DND-41 (cell line): Measurements from ENCODE around the gene PSMD8.
"Not testable (repeated sequence)": the region's sequence is repeated elsewhere in the genome, so short reads cannot be mapped to it uniquely, and the experiment has no call there.

Source experiments
- ATAC-seq: fragments of 200-7000 bp; cut with Tn5 transposase; 3 replicates; pipeline ENCODE4 v1.9.1; 2021; ENCODE audit warnings: low read depth; ENCODE audit not compliant: insufficient read depth
- DNase-seq: peaks from one replicate; pipeline ENCODE4 v3.0.0-alpha.2; 2020
- H2AFZ ChIP-seq: 2 replicates; pipeline ENCODE4 v1.6.0; 2012; ENCODE audit warnings: low read depth, low read length
- H3K27ac ChIP-seq: 2 replicates; pipeline ENCODE4 v1.5.1; 2012; ENCODE audit warnings: low read length, inconsistent platforms
- H3K27me3 ChIP-seq: fragments of 200-600 bp; sonication (generic); 2 replicates; pipeline ENCODE4 v1.6.0; 2012; ENCODE audit warnings: low read length, mild to moderate bottlenecking, inconsistent platforms; ENCODE audit not compliant: insufficient read depth, poor library complexity
- H3K36me3 ChIP-seq: 2 replicates; pipeline ENCODE4 v1.5.1; 2012; ENCODE audit warnings: low read length, inconsistent platforms; ENCODE audit not compliant: insufficient read depth
- H3K4me1 ChIP-seq: 2 replicates; pipeline ENCODE4 v1.5.1; 2012; ENCODE audit warnings: mild to moderate bottlenecking, low read length; ENCODE audit not compliant: insufficient read depth
- H3K4me2 ChIP-seq: 2 replicates; pipeline ENCODE4 v1.6.0; 2012; ENCODE audit warnings: mild to moderate bottlenecking, moderate library complexity, low read length, inconsistent platforms; ENCODE audit not compliant: insufficient read depth
- H3K4me3 ChIP-seq, 2 experiments: fragments of 200-600 bp in 1 of 2; shearing (Covaris generic) in 1 of 2; 2 replicates each; pipeline ENCODE4 v1.5.1; 2012 to 2016; ENCODE audit warnings: inconsistent platforms in 2 of 2, low read length in 2 of 2, mild to moderate bottlenecking in 2 of 2, low read depth in 1 of 2, moderate library complexity in 1 of 2
- H3K79me2 ChIP-seq: 2 replicates; pipeline ENCODE4 v1.6.0; 2012; ENCODE audit warnings: low read length, inconsistent platforms; ENCODE audit not compliant: insufficient read depth
- H3K9ac ChIP-seq: 2 replicates; pipeline ENCODE4 v1.6.0; 2012; ENCODE audit warnings: low read depth, mild to moderate bottlenecking, inconsistent platforms, low read length, moderate library complexity
- H3K9me3 ChIP-seq: 2 replicates; pipeline ENCODE4 v1.5.1; 2012; ENCODE audit warnings: low read length, moderate library complexity, mild to moderate bottlenecking, inconsistent platforms; ENCODE audit not compliant: insufficient read depth, severe bottlenecking
- H4K20me1 ChIP-seq: 2 replicates; pipeline ENCODE4 v1.6.0; 2012; ENCODE audit warnings: low read length; ENCODE audit not compliant: insufficient read depth
- EZH2 ChIP-seq: IDR thresholded peaks from 3 replicates; pipeline ENCODE4 v1.6.1; 2012; ENCODE audit warnings: borderline replicate concordance, low read depth, mild to moderate bottlenecking, moderate library complexity, low read length, inconsistent platforms; ENCODE audit not compliant: severe bottlenecking
- TF ChIP-seq, protein P1 (sequence below): IDR thresholded peaks from 2 replicates; pipeline ENCODE4 v1.5.1; 2012; ENCODE audit warnings: borderline replicate concordance, low read length, moderate library complexity, mild to moderate bottlenecking; ENCODE audit not compliant: poor library complexity, severe bottlenecking; ENCODE audit errors: extremely low read depth

PSMD8 gene

DNA sequence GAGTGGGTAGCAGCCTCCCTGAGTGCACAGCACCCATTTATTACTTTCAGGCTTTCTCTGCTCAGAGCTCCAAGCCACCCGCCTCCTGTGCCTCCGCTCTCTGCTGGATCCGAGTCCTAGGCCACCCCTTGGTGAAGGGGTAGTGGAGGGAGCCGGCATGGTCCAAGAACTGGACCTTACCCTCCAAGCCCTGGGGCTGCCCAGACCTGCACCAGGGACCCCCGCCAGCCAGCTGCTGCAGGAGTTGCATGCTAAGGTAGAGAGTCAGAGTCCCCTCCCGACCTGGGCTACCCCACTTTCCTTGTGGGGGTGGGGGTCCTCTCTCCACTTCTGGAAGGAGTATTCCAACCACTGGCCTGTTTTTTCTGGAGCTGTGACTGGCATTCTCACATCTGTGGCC, 30.5 kb downstream of the PSMD8 start:
- DNase-seq = no peak
- H4K20me1 ChIP-seq = no peaks in the 10 kb centered on the region
- ATAC-seq = no peak
- H3K79me2 ChIP-seq = peaks cover 10% of the 10 kb centered on the region; the same call in 1 of the 2 replicates
- H3K9me3 ChIP-seq = no peaks in the 10 kb centered on the region
- H3K4me2 ChIP-seq = no peak overlapping the region
- TF ChIP-seq, protein P1, sequence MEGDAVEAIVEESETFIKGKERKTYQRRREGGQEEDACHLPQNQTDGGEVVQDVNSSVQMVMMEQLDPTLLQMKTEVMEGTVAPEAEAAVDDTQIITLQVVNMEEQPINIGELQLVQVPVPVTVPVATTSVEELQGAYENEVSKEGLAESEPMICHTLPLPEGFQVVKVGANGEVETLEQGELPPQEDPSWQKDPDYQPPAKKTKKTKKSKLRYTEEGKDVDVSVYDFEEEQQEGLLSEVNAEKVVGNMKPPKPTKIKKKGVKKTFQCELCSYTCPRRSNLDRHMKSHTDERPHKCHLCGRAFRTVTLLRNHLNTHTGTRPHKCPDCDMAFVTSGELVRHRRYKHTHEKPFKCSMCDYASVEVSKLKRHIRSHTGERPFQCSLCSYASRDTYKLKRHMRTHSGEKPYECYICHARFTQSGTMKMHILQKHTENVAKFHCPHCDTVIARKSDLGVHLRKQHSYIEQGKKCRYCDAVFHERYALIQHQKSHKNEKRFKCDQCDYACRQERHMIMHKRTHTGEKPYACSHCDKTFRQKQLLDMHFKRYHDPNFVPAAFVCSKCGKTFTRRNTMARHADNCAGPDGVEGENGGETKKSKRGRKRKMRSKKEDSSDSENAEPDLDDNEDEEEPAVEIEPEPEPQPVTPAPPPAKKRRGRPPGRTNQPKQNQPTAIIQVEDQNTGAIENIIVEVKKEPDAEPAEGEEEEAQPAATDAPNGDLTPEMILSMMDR = no peak
- TF ChIP-seq EZH2 = no peak
- H2AFZ ChIP-seq = no peak overlapping the region
- peaks cover 20% of the 10 kb centered on the region for H3K4me1 ChIP-seq
- no peak overlapping the region for H3K4me3 ChIP-seq
- no peaks in the 10 kb centered on the region for H3K27me3 ChIP-seq
- H3K9ac ChIP-seq = 0 out of 2 replicates have a peak overlapping the region, but pooled peaks have one; percentile 18
- H3K36me3 ChIP-seq = peaks cover 19% of the 10 kb centered on the region
- H3K27ac ChIP-seq = no peak overlapping the region

DNA sequence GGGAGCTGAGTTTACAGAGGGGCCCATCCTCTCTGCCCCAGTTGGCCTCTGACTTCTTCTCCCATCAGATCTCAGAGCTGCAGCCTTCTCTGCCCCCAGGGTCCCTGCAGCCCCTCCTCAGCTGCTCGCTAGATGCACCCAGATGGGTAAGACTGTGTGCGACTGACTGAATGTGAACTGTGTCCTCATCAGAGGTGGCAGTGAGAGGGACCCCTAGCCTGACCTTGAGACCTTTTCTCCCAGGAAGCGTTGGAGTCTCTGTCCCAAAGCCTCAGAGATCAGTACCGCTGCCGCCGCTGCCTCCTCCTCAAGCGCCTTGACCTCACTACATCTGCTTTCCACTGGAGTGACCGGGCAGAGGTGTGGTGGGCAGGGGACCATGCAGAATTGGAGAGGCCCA, 30.9 kb downstream of the PSMD8 start:
- H3K27ac ChIP-seq = no peak overlapping the region
- H3K4me1 ChIP-seq = peaks cover 20% of the 10 kb centered on the region

DNA sequence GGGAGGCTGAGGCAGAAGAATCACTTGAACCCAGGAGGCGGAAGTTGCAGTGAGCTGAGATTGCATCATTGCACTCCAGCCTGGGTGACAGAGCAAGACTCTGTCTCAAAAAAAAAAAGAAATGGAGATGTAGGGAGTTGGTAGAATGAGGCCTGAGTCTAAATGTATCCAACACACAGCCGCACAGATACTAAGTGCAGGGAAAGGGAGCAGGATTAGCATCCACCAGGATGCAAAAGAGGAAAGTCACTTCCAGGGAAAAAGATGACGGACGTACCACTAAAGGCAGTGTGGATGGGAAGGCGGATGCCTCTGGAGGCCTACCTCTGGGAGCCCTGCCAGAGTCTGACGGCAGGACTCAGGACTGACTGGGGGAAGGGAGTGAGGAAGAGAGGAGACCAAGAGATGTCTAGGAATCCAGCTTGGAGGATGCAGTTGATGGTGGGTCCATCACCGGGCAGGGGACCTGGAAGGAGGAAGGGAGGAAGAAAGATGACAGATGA, 35.3 kb downstream of the PSMD8 start:
- H3K4me2 ChIP-seq = no peak overlapping the region
- H4K20me1 ChIP-seq = no peaks in the 10 kb centered on the region
- H3K79me2 ChIP-seq = no peaks in the 10 kb centered on the region
- no peaks in the 10 kb centered on the region for H3K9me3 ChIP-seq
- TF ChIP-seq EZH2 = no peak
- TF ChIP-seq, protein P1 = no peak
- no peak overlapping the region for H3K27ac ChIP-seq
- no peak overlapping the region for H2AFZ ChIP-seq
- H3K36me3 ChIP-seq = peaks cover 19% of the 10 kb centered on the region
- H3K4me3 ChIP-seq = no peak overlapping the region
- no peak overlapping the region for H3K9ac ChIP-seq
- DNase-seq (no peak), ATAC-seq (0 out of 3 replicates have a peak, but pooled peaks have one; percentile 19)
- peaks cover 1% of the 10 kb centered on the region; the same call in 1 of the 2 replicates for H3K4me1 ChIP-seq
- H3K27me3 ChIP-seq = no peaks in the 10 kb centered on the region

More for the DNA sequence above, 30.9 kb downstream of the PSMD8 start:
- Histone ChIP-seq H2AFZ (no peak overlapping the region), H3K36me3 (peaks cover 19% of the 10 kb centered on the region), H4K20me1 (no peaks in the 10 kb centered on the region), H3K9me3 (no peaks in the 10 kb centered on the region), H3K27me3 (no peaks in the 10 kb centered on the region), H3K4me2 (no peak overlapping the region), H3K4me3 (no peak overlapping the region), H3K9ac (no peak overlapping the region), H3K79me2 (peaks cover 10% of the 10 kb centered on the region; the same call in 1 of the 2 replicates)
- DNase-seq = no peak
- no peak for ATAC-seq
- no peak for TF ChIP-seq EZH2
- TF ChIP-seq, protein P1 = no peak

DNA sequence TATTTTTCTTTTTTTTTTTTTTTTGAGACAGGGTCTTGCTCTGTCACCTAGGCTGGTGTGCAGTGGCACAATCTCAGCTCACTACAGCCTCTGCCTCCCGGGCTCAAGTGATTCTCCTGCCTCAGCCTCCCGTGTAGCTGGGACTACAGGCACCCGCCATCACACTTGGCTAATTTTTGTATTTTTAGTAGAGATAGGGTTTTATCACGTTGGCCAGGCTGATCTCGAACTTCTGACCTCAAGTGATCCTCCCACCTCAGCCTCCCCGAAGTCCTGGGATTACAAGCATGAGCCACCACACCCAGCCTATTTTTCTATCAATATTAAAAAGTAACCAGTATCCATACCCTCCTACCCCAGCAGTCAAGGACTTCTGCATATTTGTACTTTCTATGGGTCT, 36.0 kb downstream of the PSMD8 start:
- H3K79me2 ChIP-seq, H3K4me3 ChIP-seq, H2AFZ ChIP-seq, H3K4me2 ChIP-seq, H4K20me1 ChIP-seq, DNase-seq, H3K4me1 ChIP-seq, H3K27me3 ChIP-seq, H3K9ac ChIP-seq, H3K9me3 ChIP-seq, ATAC-seq, H3K27ac ChIP-seq: not testable (repeated sequence)
- H3K36me3 ChIP-seq = peaks cover 11% of the 10 kb centered on the region
